ENCODE data around the gene ARSA. TPM values are rescaled to one million over a fixed set of nuclear protein-coding genes. Genes with fewer than 3 reads are reported as not detected.

The ARSA gene
- total and polyA plus RNA-seq, 2 donors (not counting 3 experiments of a cell fraction or from before 2014, with no cell fraction given): 22.3 to 33.6 TPM

- H3K9ac ChIP-seq (replicated peaks; ENCODE audit: extremely low read depth, insufficient read depth, low read length): no peak overlapping the region
- TF ChIP-seq MYC (IDR thresholded peaks at IDR 0.05; ENCODE audit: low read depth, low read length) (no peak), JUN (IDR thresholded peaks at IDR 0.05; ENCODE audit: borderline replicate concordance, insufficient read depth, insufficient read length, low read depth) (no peak), POLR2AphosphoS5 (IDR thresholded peaks at IDR 0.05; ENCODE audit: insufficient read depth, low read depth, low read length) (no peak), GATA2 (IDR thresholded peaks at IDR 0.05; ENCODE audit: insufficient read depth, insufficient read length, low read depth, low read length) (no peak), CTCF (IDR thresholded peaks at IDR 0.05; ENCODE audit: extremely low read depth in 1 of 2, insufficient read depth in 1 of 2, low read depth in 1 of 2, low read length in 2 of 2) (no peak), MAX (IDR thresholded peaks at IDR 0.05; ENCODE audit: insufficient read depth, insufficient read length) (no peak), POLR2A (IDR thresholded peaks at IDR 0.05; ENCODE audit: low read depth, low read length) (no peak)
- intact Hi-C loops (cut with micrococcal nuclease): no loop called here
- ChIA-PET CTCF (no interaction called here), POLR2A (no interaction called here)
- H3K36me3 ChIP-seq (ENCODE audit: control insufficient read depth in 2 of 2, extremely low read depth in 1 of 2, insufficient read depth in 2 of 2, low read length in 2 of 2): no peaks in the 10 kb centered on the region
- H3K27ac ChIP-seq (ENCODE audit: insufficient read depth, low read depth, low read length): no peak overlapping the region
- no peaks in the 10 kb centered on the region for H4K20me1 ChIP-seq (replicated peaks; ENCODE audit: control insufficient read depth, extremely low read depth, insufficient read depth, low read length)
- no peaks in the 10 kb centered on the region for H3K9me1 ChIP-seq (replicated peaks; ENCODE audit: control insufficient read depth, extremely low read depth, insufficient read depth, low read length)
- no TSS peak for BruUV-seq (replicated peaks)
- FAIRE-seq (no peak), DNase-seq (ENCODE audit: low read depth, low spot score) (no peak)
- H3K4me2 ChIP-seq (ENCODE audit: insufficient read depth, low read length): no peak overlapping the region
- no peaks in the 10 kb centered on the region for H3K79me2 ChIP-seq (ENCODE audit: control insufficient read depth, insufficient read depth, low read length)
- H3K4me3 ChIP-seq (replicated peaks in 1 of 3; ENCODE audit: insufficient read depth in 1 of 3, low read depth in 1 of 3, low read length in 3 of 3): no peak overlapping the region
- dilution Hi-C loops (cut with MboI; ENCODE audit: extremely low pct_ligation_motif_present, low sequenced_read_pairs): no loop called here
- no peak overlapping the region for H2AFZ ChIP-seq (ENCODE audit: low read depth, low read length)
- no peaks in the 10 kb centered on the region for H3K9me3 ChIP-seq (replicated peaks; ENCODE audit: control insufficient read depth, insufficient read depth, low read length)
- peaks cover 17% of the 10 kb centered on the region for H3K4me1 ChIP-seq (ENCODE audit: control insufficient read depth, extremely low read depth, insufficient read depth, low read length)
- no peaks in the 10 kb centered on the region for H3K27me3 ChIP-seq (ENCODE audit: control insufficient read depth in 2 of 2, insufficient read depth in 2 of 2, low read length in 2 of 2)
Measured at GRCh38 chr22:50622723-50623327, 5.1 kb downstream of the ARSA start.
